H1 (cell line): ENCODE data around the gene RPTOR. TPM values are rescaled to one million over a fixed set of nuclear protein-coding genes. Genes with fewer than 3 reads are reported as not detected.

ENCODE experiments used
- CTCF ChIA-PET: fragments of 300-600 bp; sonication (Branson Sonifier 250); formaldehyde crosslinking; loops from one replicate; lab custom pipeline; 2021; ENCODE audit not compliant: partially characterized antibody; lab: Charles Lee
- POLR2A ChIA-PET: fragments of 300-600 bp; sonication (Branson Sonifier 250); formaldehyde crosslinking; loops from one replicate; lab custom pipeline; 2021; ENCODE audit warnings: inconsistent platforms; ENCODE audit not compliant: partially characterized antibody; lab: Charles Lee
- DNase-seq, 2 experiments: peaks; one replicate each; pipeline versions ENCODE4 v3.0.0 to v3.0.0-alpha.2; 2010 to 2022; ENCODE audit warnings: low spot score in 2 of 2, low read depth in 1 of 2, mixed read lengths in 1 of 2
- FAIRE-seq: peaks from 2 replicates; lab custom pipeline; 2011; peaks lifted over from hg19 to GRCh38; lab: Jason Lieb, UNC
- H2AFZ ChIP-seq: 2 replicates; pipeline ENCODE4 v1.8.1; 2012; ENCODE audit warnings: low read length, inconsistent platforms
- H2AK5ac ChIP-seq: 2 replicates; pipeline ENCODE4 v1.6.1; 2013; ENCODE audit warnings: low read depth, low read length
- H2BK120ac ChIP-seq: replicated peaks from 2 replicates; pipeline ENCODE3; 2013; ENCODE audit warnings: low read depth, low read length, inconsistent platforms
- H2BK12ac ChIP-seq: 2 replicates; pipeline ENCODE4 v1.6.1; 2013; ENCODE audit warnings: low read depth, low read length
- H2BK15ac ChIP-seq: 2 replicates; pipeline ENCODE4 v1.6.1; 2013; ENCODE audit warnings: low read length
- H2BK20ac ChIP-seq: 2 replicates; pipeline ENCODE4 v1.6.1; 2013; ENCODE audit warnings: low read length
- H2BK5ac ChIP-seq: 2 replicates; pipeline ENCODE4 v1.6.1; 2013; ENCODE audit warnings: low read depth, low read length
- H3K14ac ChIP-seq: 2 replicates; pipeline ENCODE4 v1.6.1; 2013; ENCODE audit warnings: inconsistent platforms; ENCODE audit not compliant: insufficient read length
- H3K18ac ChIP-seq: 2 replicates; pipeline ENCODE4 v1.6.1; 2013; ENCODE audit warnings: low read length; ENCODE audit errors: extremely low read depth
- H3K23ac ChIP-seq: 2 replicates; pipeline ENCODE4 v1.6.1; 2013; ENCODE audit warnings: inconsistent platforms; ENCODE audit not compliant: insufficient read length
- H3K23me2 ChIP-seq: 2 replicates; pipeline ENCODE4 v1.6.1; 2013; ENCODE audit warnings: low read depth, low read length
- H3K27ac ChIP-seq: 2 replicates; pipeline ENCODE4 v1.6.1; 2011; ENCODE audit warnings: low read depth, low read length, inconsistent platforms
- H3K27me3 ChIP-seq, 4 experiments: replicated peaks in 1 of 4; 1 replicate in 1 of 4; 2 replicates in 3 of 4; pipeline versions ENCODE4 v1.6.1 to v1.8.1; 2011 to 2013; ENCODE audit warnings: low read length in 3 of 4, mild to moderate bottlenecking in 3 of 4, inconsistent platforms in 2 of 4, mixed read lengths in 2 of 4, moderate library complexity in 1 of 4; ENCODE audit not compliant: control insufficient read depth in 3 of 4, insufficient read depth in 3 of 4; ENCODE audit errors: extremely low read depth in 1 of 4
- H3K36me3 ChIP-seq, 4 experiments: 2 replicates each; pipeline versions ENCODE4 v1.6.1 to v1.8.1; 2011 to 2013; ENCODE audit warnings: mild to moderate bottlenecking in 4 of 4, low read length in 3 of 4, moderate library complexity in 2 of 4, control low read depth in 1 of 4, inconsistent platforms in 1 of 4; ENCODE audit not compliant: insufficient read depth in 4 of 4, control insufficient read depth in 2 of 4
- H3K4ac ChIP-seq: replicated peaks from 2 replicates; pipeline ENCODE3; 2013; ENCODE audit warnings: low read length, low read depth, mixed read lengths, inconsistent platforms; ENCODE audit not compliant: insufficient read length
- H3K4me1 ChIP-seq, 4 experiments: replicated peaks in 1 of 4; 1 replicate in 1 of 4; 2 replicates in 3 of 4; pipeline versions ENCODE4 v1.6.1 to v1.8.1; 2011 to 2013; ENCODE audit warnings: low read length in 3 of 4, inconsistent platforms in 2 of 4, mixed read lengths in 1 of 4; ENCODE audit not compliant: insufficient read depth in 4 of 4, control insufficient read depth in 3 of 4
- H3K4me2 ChIP-seq, 2 experiments: 2 replicates each; pipeline versions ENCODE4 v1.6.1 to v1.8.1; 2011 to 2013; ENCODE audit warnings: low read depth in 2 of 2, low read length in 2 of 2, control low read depth in 1 of 2, inconsistent platforms in 1 of 2, mild to moderate bottlenecking in 1 of 2; ENCODE audit not compliant: insufficient read depth in 1 of 2
- H3K4me3 ChIP-seq, 4 experiments: fragments of 200-600, 300-600 bp in 1 of 4; sonication (generic), shearing (Covaris generic), sonication (Bioruptor Twin) in 1 of 4; 2 replicates each; pipeline versions ENCODE4 v1.5.1 to v1.8.1; 2011 to 2016; ENCODE audit warnings: low read length in 4 of 4, low read depth in 3 of 4, control low read depth in 2 of 4, inconsistent platforms in 2 of 4, mild to moderate bottlenecking in 2 of 4, mixed read lengths in 1 of 4, moderate library complexity in 1 of 4; ENCODE audit not compliant: insufficient read depth in 2 of 4; ENCODE audit errors: extremely low read depth in 1 of 4
- H3K56ac ChIP-seq: replicated peaks from 2 replicates; pipeline ENCODE3; 2013; ENCODE audit warnings: low read depth, mild to moderate bottlenecking, mixed read lengths, low read length, inconsistent platforms; ENCODE audit not compliant: insufficient read length
- H3K79me1 ChIP-seq: 2 replicates; pipeline ENCODE4 v1.6.1; 2013; ENCODE audit warnings: low read depth, low read length, control low read depth
- H3K79me2 ChIP-seq, 2 experiments: 2 replicates each; pipeline versions ENCODE4 v1.6.1 to v1.8.1; 2012 to 2013; ENCODE audit warnings: low read length in 2 of 2, mild to moderate bottlenecking in 2 of 2, inconsistent platforms in 1 of 2; ENCODE audit not compliant: insufficient read depth in 2 of 2, control insufficient read depth in 1 of 2
- H3K9ac ChIP-seq, 4 experiments: replicated peaks in 1 of 4; 1 replicate in 1 of 4; 2 replicates in 3 of 4; pipeline versions ENCODE4 v1.6.1 to v1.8.1; 2011 to 2013; ENCODE audit warnings: low read depth in 3 of 4, low read length in 3 of 4, control low read depth in 2 of 4, mild to moderate bottlenecking in 2 of 4, moderate library complexity in 2 of 4, inconsistent platforms in 1 of 4; ENCODE audit errors: extremely low read depth in 1 of 4
- H3K9me3 ChIP-seq, 2 experiments: 2 replicates each; pipeline versions ENCODE4 v1.6.1 to v1.8.1; 2012 to 2013; ENCODE audit warnings: mild to moderate bottlenecking in 2 of 2, moderate library complexity in 2 of 2, control low read depth in 1 of 2, inconsistent platforms in 1 of 2, low read depth in 1 of 2, low read length in 1 of 2, mixed read lengths in 1 of 2; ENCODE audit not compliant: insufficient read depth in 2 of 2
- H4K20me1 ChIP-seq, 2 experiments: replicated peaks in 1 of 2; 2 replicates each; pipeline versions ENCODE3 to v1.8.1; 2011 to 2013; ENCODE audit warnings: inconsistent platforms in 2 of 2, low read length in 2 of 2, mild to moderate bottlenecking in 1 of 2; ENCODE audit not compliant: insufficient read depth in 2 of 2, control insufficient read depth in 1 of 2
- H4K5ac ChIP-seq: 2 replicates; pipeline ENCODE4 v1.6.1; 2013; ENCODE audit warnings: low read length, low read depth, mixed read lengths, inconsistent platforms; ENCODE audit not compliant: insufficient read length
- H4K8ac ChIP-seq: 2 replicates; pipeline ENCODE4 v1.8.0; 2013; ENCODE audit warnings: mild to moderate bottlenecking, moderate library complexity, low read length, inconsistent platforms; ENCODE audit not compliant: insufficient read depth; ENCODE audit errors: extremely low read depth
- H4K91ac ChIP-seq: replicated peaks from 2 replicates; pipeline ENCODE3; 2013; ENCODE audit warnings: low read length, mixed read lengths, inconsistent platforms; ENCODE audit not compliant: insufficient read length
- SIX5 ChIP-seq: IDR thresholded peaks from 2 replicates; pipeline ENCODE4 v1.6.1; 2011; ENCODE audit warnings: mild to moderate bottlenecking, low read depth, low read length
- TBP ChIP-seq: IDR thresholded peaks from 2 replicates; pipeline ENCODE4 v1.6.1; 2011; ENCODE audit warnings: low read depth, low read length, improper control_type of control experiment
- WGBS, 2 experiments: shearing (Covaris generic) in 1 of 2; methylation state at CpG; one replicate each; pipeline versions ENCODE4 v1.1.6 to v1.1.7; 2013 to 2015; ENCODE audit warnings: low lambda C conversion rate in 2 of 2, mixed read lengths in 2 of 2, inconsistent platforms in 1 of 2, low coverage in 1 of 2, missing lambda C conversion rate in 1 of 2; ENCODE audit not compliant: insufficient replicate concordance in 2 of 2, insufficient coverage in 1 of 2, insufficient read length in 1 of 2; ENCODE audit errors: extremely low coverage in 1 of 2, missing lambda C conversion rate in 1 of 2; 5-methylcytosine and 5-hydroxymethylcytosine counted together
- polyA plus RNA-seq, 7 experiments: library from polyadenylated mRNA; depleted of rRNA in 3 of 7; stranded (reverse) in 5 of 7; unstranded in 2 of 7; fragments of >200 nt in 5 of 7; fragments of 200-250 nt in 2 of 7; gene quantifications; 1 replicate in 5 of 7; 2 replicates in 1 of 7; 4 replicates in 1 of 7; pipeline versions ENCODE4 v1.2.1 to v1.2.3, GENCODE V29; 2011 to 2013; ENCODE audit warnings: missing spikeins in 2 of 7, mixed read lengths in 2 of 7
- total RNA-seq: library from RNA; stranded (reverse); fragmentation: NEBNext Ultra II Directional; extraction: Animal tissue kit (Norgen Biotek cat#: 25700); gene quantifications from 2 replicates; pipeline ENCODE4 v1.2.1, GENCODE V29; 2021

Gene RPTOR
- total and polyA plus RNA-seq, 2 of the 8 experiments (the other 6 are each of a cell fraction or from before 2014, with no cell fraction given) = 6.9 to 28.7 TPM

- no peak overlapping the region for H3K9ac ChIP-seq
- H2BK120ac ChIP-seq = no peak overlapping the region
- H3K4ac ChIP-seq = no peak overlapping the region
- H3K23me2 ChIP-seq = peaks cover 6% of the 10 kb centered on the region; the same call in 1 of the 2 replicates
- CTCF ChIA-PET = interaction anchor here (1.8 kb wide), 1 partner anchor 13 kb away, joined by 5 read pairs; no protein-coding TSS in a partner anchor
- no peaks in the 10 kb centered on the region for H3K36me3 ChIP-seq
- H3K14ac ChIP-seq = no peak overlapping the region
- no peak overlapping the region for H3K18ac ChIP-seq
- H3K9me3 ChIP-seq = no peaks in the 10 kb centered on the region
- H3K79me2 ChIP-seq = no peaks in the 10 kb centered on the region
- no peak overlapping the region for H2BK5ac ChIP-seq
- no peak overlapping the region for H2AK5ac ChIP-seq
- FAIRE-seq = no peak
- no peak overlapping the region for H3K56ac ChIP-seq
- TF ChIP-seq TBP (no peak), SIX5 (no peak)
- TF ChIP-seq, all 59 proteins: peak for 0
- Histone ChIP-seq H2BK20ac (no peak overlapping the region), H4K91ac (no peak overlapping the region), H4K5ac (no peak overlapping the region), H3K27ac (no peak overlapping the region), H3K79me1 (no peaks in the 10 kb centered on the region), H3K4me2 (no peak overlapping the region), H2BK15ac (no peak overlapping the region), H3K23ac (no peak overlapping the region), H4K20me1 (no peaks in the 10 kb centered on the region), H3K27me3 (peaks cover 0 to 2% (median 1%) of the 10 kb centered on the region in 4 experiments; a peak in 3 of 7 replicates), H2AFZ (no peak overlapping the region), H3K4me3 (no peak overlapping the region), H2BK12ac (no peak overlapping the region), H4K8ac (no peak overlapping the region), H3K4me1 (peaks cover 0 to 8% (median 1%) of the 10 kb centered on the region in 4 experiments; a peak in 4 of 7 replicates)
- POLR2A ChIA-PET = no interaction called here
- DNase-seq = no peak
- whole genome bisulfite sequencing, 2 experiments = 90% methylated on average over 3 of the region's 3 CpGs; no CpG with 5 or more reads in 1 of the 2 experiments
These were observed 432.1 kb downstream of the RPTOR start for GRCh38 chr17:80976701-80977100.
